Stimulated activated CD4-positive, alpha-beta T cell treated with anti-CD3 and anti-CD28 coated beads, Interleukin-2, amount 100 ng/mL, for 24 hours (primary cell): ENCODE data around the gene SUPT20H.

ENCODE experiments used
- DNase-seq, 2 donors: peaks; one replicate each; pipeline ENCODE4 v3.0.0-alpha.2; 2020

The SUPT20H gene

GRCh38 chr13:36997716-36998427, 61.6 kb downstream of the SUPT20H start:
- no peak for DNase-seq

GRCh38 chr13:36992362-36992761, 67.1 kb downstream of the SUPT20H start:
- no peak for DNase-seq

- no peak for DNase-seq
Observed at GRCh38 chr13:36986462-36987240, 72.8 kb downstream of the SUPT20H start.

- DNase-seq = no peak
Observed at GRCh38 chr13:36981156-36981743, 78.2 kb downstream of the SUPT20H start.

- no peak for DNase-seq
Observed at GRCh38 chr13:36979361-36980050, 80.0 kb downstream of the SUPT20H start.

GRCh38 chr13:36975172-36975571, 84.3 kb downstream of the SUPT20H start:
- DNase-seq = no peak

GRCh38 chr13:36973621-36974295, 85.7 kb downstream of the SUPT20H start:
- no peak for DNase-seq

GRCh38 chr13:36973009-36973408, 86.5 kb downstream of the SUPT20H start:
- DNase-seq = no peak

GRCh38 chr13:36966404-36966803, 93.1 kb downstream of the SUPT20H start:
- DNase-seq = no peak

GRCh38 chr13:36965767-36966166, 93.7 kb downstream of the SUPT20H start:
- no peak for DNase-seq

GRCh38 chr13:36959456-36960116, 99.9 kb downstream of the SUPT20H start:
- no peak for DNase-seq
